Germinal center (tissue), 1 donor: ENCODE results near the gene FASTK.
"Not testable (repeated sequence)": the region's sequence is repeated elsewhere in the genome, so short reads cannot be mapped to it uniquely, and the experiment has no call there.

Experiments
- DNase-seq: peaks from one replicate; pipeline ENCODE4 v3.0.0; 2012; ENCODE audit warnings: mixed read lengths, low spot score

FASTK gene

GRCh38 chr7:151026771-151027727 lies 53.6 kb downstream of the FASTK start:
- DNase-seq = not testable (repeated sequence)
